ENCODE measurements around the gene CRAMP1. TPM values are rescaled to one million over a fixed set of nuclear protein-coding genes. Genes with fewer than 3 reads are reported as not detected.

Gene CRAMP1
- total and polyA plus RNA-seq, 2 of the 8 experiments (the other 6 are each of a cell fraction or from before 2014, with no cell fraction given): 19.2 to 23.2 TPM

- CTCF ChIA-PET (ENCODE audit: partially characterized antibody): no interaction called here
Measured at GRCh38 chr16:1601489-1601888, 10.7 kb upstream of the CRAMP1 start.

More at GRCh38 chr16:1601489-1601888, 10.7 kb upstream of the CRAMP1 start:
- no peak overlapping the region for H2BK12ac ChIP-seq (ENCODE audit: low read depth, low read length)
- no peak overlapping the region for H3K4me2 ChIP-seq (ENCODE audit: insufficient read depth in 1 of 2, low read depth in 2 of 2, low read length in 2 of 2)
- no peak overlapping the region for H2AFZ ChIP-seq (ENCODE audit: low read length)
- no peak overlapping the region for H2AK5ac ChIP-seq (ENCODE audit: low read depth, low read length)
- H4K5ac ChIP-seq (ENCODE audit: insufficient read length, low read depth, low read length): no peak overlapping the region
- H3K27me3 ChIP-seq (replicated peaks in 1 of 4; ENCODE audit: control insufficient read depth in 3 of 4, extremely low read depth in 1 of 4, insufficient read depth in 3 of 4, low read length in 3 of 4): no peaks in the 10 kb centered on the region
- H3K18ac ChIP-seq (ENCODE audit: extremely low read depth, low read length): no peak overlapping the region
- H4K8ac ChIP-seq (ENCODE audit: extremely low read depth, insufficient read depth, low read length): no peak overlapping the region
- H3K79me1 ChIP-seq (ENCODE audit: low read depth, low read length): peaks cover 2% of the 10 kb centered on the region; the same call in 1 of the 2 replicates
- no peaks in the 10 kb centered on the region for H3K4me1 ChIP-seq (replicated peaks in 1 of 4; ENCODE audit: control insufficient read depth in 3 of 4, insufficient read depth in 4 of 4, low read length in 3 of 4)
- H3K9me3 ChIP-seq (ENCODE audit: insufficient read depth in 2 of 2, low read depth in 1 of 2, low read length in 1 of 2): peaks cover 0 to 13% of the 10 kb centered on the region in 2 experiments; a peak in 1 of 4 replicates
- 83% methylated on average over 6 of the region's 6 CpGs; no CpG with 5 or more reads in 1 of the 2 experiments for WGBS, 2 experiments (ENCODE audit: extremely low coverage in 1 of 2, insufficient coverage in 1 of 2, insufficient read length in 1 of 2, insufficient replicate concordance in 2 of 2, low coverage in 1 of 2, low lambda C conversion rate in 2 of 2, missing lambda C conversion rate in 1 of 2)
- POLR2A ChIA-PET (ENCODE audit: partially characterized antibody): interaction anchor here (0.6 to 1.2 kb wide), 2 partner anchors 9 to 275 kb away, joined by 3 to 7 read pairs; no protein-coding TSS in a partner anchor
- H3K9ac ChIP-seq (replicated peaks in 1 of 4; ENCODE audit: extremely low read depth in 1 of 4, low read depth in 3 of 4, low read length in 3 of 4): no peak overlapping the region
- peaks cover 2% of the 10 kb centered on the region in 2 experiments for H4K20me1 ChIP-seq (replicated peaks in 1 of 2; ENCODE audit: control insufficient read depth in 1 of 2, insufficient read depth in 2 of 2, low read length in 2 of 2)
- no peak overlapping the region for H3K14ac ChIP-seq (ENCODE audit: insufficient read length)
- no peak overlapping the region for H3K4me3 ChIP-seq (ENCODE audit: extremely low read depth in 1 of 4, insufficient read depth in 2 of 4, low read depth in 3 of 4, low read length in 4 of 4)
- no peak overlapping the region for H3K56ac ChIP-seq (replicated peaks; ENCODE audit: insufficient read length, low read depth, low read length)
- H3K23me2 ChIP-seq (ENCODE audit: low read depth, low read length): no peaks in the 10 kb centered on the region
- no peak overlapping the region for H3K27ac ChIP-seq (ENCODE audit: low read depth, low read length)
- no peak for FAIRE-seq
- H4K91ac ChIP-seq (replicated peaks; ENCODE audit: insufficient read length, low read length): no peak overlapping the region
- H2BK120ac ChIP-seq (replicated peaks; ENCODE audit: low read depth, low read length): no peak overlapping the region
- H2BK5ac ChIP-seq (ENCODE audit: low read depth, low read length): no peak overlapping the region
- no peak overlapping the region for H2BK15ac ChIP-seq (ENCODE audit: low read length)
- H2BK20ac ChIP-seq (ENCODE audit: low read length): no peak overlapping the region
- H3K4ac ChIP-seq (replicated peaks; ENCODE audit: insufficient read length, low read depth, low read length): no peak overlapping the region
- peaks cover 2 to 18% (median 9%) of the 10 kb centered on the region in 4 experiments; a peak in 5 of 8 replicates for H3K36me3 ChIP-seq (ENCODE audit: control insufficient read depth in 2 of 4, insufficient read depth in 4 of 4, low read length in 3 of 4)
- H3K79me2 ChIP-seq (ENCODE audit: control insufficient read depth in 1 of 2, insufficient read depth in 2 of 2, low read length in 2 of 2): no peaks in the 10 kb centered on the region
- H3K23ac ChIP-seq (ENCODE audit: insufficient read length): no peak overlapping the region
- DNase-seq (ENCODE audit: low read depth in 1 of 2, low spot score in 2 of 2): no peak
- TF ChIP-seq ASH2L (IDR thresholded peaks at IDR 0.05; ENCODE audit: low read length): no peak
- TF ChIP-seq EP300 (IDR thresholded peaks at IDR 0.05; ENCODE audit: borderline replicate concordance in 1 of 2, low read depth in 2 of 2, low read length in 2 of 2): no peak
- TF ChIP-seq SUZ12 (IDR thresholded peaks at IDR 0.05; ENCODE audit: low read length): no peak
- no peak for TF ChIP-seq HDAC2 (IDR thresholded peaks at IDR 0.05; ENCODE audit: borderline replicate concordance in 1 of 2, low read depth in 2 of 2, low read length in 2 of 2)
- no peak for TF ChIP-seq CTBP2 (IDR thresholded peaks at IDR 0.05; ENCODE audit: borderline replicate concordance, insufficient read depth, insufficient read length, low read length)
- no peak for TF ChIP-seq RBBP5 (IDR thresholded peaks at IDR 0.05; ENCODE audit: borderline replicate concordance, low read depth, low read length)
